Sigmoid colon (tissue), 7 donors: ENCODE measurements around the gene TMEM165. TPM values are rescaled to one million over a fixed set of nuclear protein-coding genes. Genes with fewer than 3 reads are reported as not detected.

Experiments
- DNase-seq: peaks from one replicate; pipeline ENCODE4 v3.0.0-alpha.2; 2019
- H3K27ac ChIP-seq, 4 donors: fragments of 200-600 bp; sonication (generic); one replicate each; pipeline ENCODE4 v1.5.1; 2016 to 2019; ENCODE audit warnings: mild to moderate bottlenecking in 1 of 4
- H3K27me3 ChIP-seq, 3 donors: fragments of 200-600 bp; sonication (generic); one replicate each; pipeline ENCODE4 v1.5.1; 2019; ENCODE audit warnings: mild to moderate bottlenecking in 1 of 3
- H3K36me3 ChIP-seq, 4 donors: fragments of 200-600 bp; sonication (generic); one replicate each; pipeline ENCODE4 v1.5.1; 2016 to 2019
- H3K4me1 ChIP-seq, 4 donors: fragments of 200-600 bp; sonication (generic); one replicate each; pipeline ENCODE4 v1.5.1; 2017 to 2019
- H3K4me3 ChIP-seq, 4 donors: fragments of 200-600 bp; sonication (generic); one replicate each; pipeline ENCODE4 v1.5.1; 2017 to 2019; ENCODE audit warnings: mild to moderate bottlenecking in 2 of 4, moderate library complexity in 1 of 4
- H3K9me3 ChIP-seq, 4 donors: fragments of 200-600 bp in 3 of 4; sonication (generic) in 3 of 4; one replicate each; pipeline versions ENCODE4 v1.5.1 to v1.6.1; 2013 to 2019
- EP300 ChIP-seq, 4 donors: sonication (generic); formaldehyde crosslinking; IDR thresholded peaks; one replicate each; pipeline ENCODE4 v1.6.1; 2017; ENCODE audit warnings: antibody characterized with exemption in 4 of 4
- POLR2A ChIP-seq, 2 donors: fragments of 450-650 bp; IDR thresholded peaks; one replicate each; pipeline ENCODE4 v1.6.1; 2016; ENCODE audit warnings: antibody characterized with exemption in 2 of 2, mild to moderate bottlenecking in 2 of 2, moderate library complexity in 2 of 2
- POLR2AphosphoS5 ChIP-seq, 4 donors: sonication (generic); formaldehyde crosslinking; IDR thresholded peaks; one replicate each; pipeline ENCODE4 v1.6.1; 2017; ENCODE audit warnings: antibody characterized with exemption in 4 of 4
- WGBS, 2 donors: extraction: QIAGEN DNeasy Blood & Tissue Kit; methylation state at CpG; one replicate each; pipeline ENCODE4 v1.1.7; 2013; 5-methylcytosine and 5-hydroxymethylcytosine counted together
- intact Hi-C: fragments of 100-400 bp; cut with DNase I; formaldehyde crosslinking; loops from one replicate; pipeline ENCODE4 v1.15.1; 2023
- polyA plus RNA-seq, 3 donors: library from polyadenylated mRNA; stranded (reverse); fragments of 200-250 nt; gene quantifications; one replicate each; pipeline ENCODE4 v1.2.3, GENCODE V29; 2013
- total RNA-seq, 4 donors: library from RNA; depleted of rRNA; stranded (reverse); fragments of >200 nt; gene quantifications; one replicate each; pipeline ENCODE4 v1.1.0, GENCODE V29; 2016
- TF ChIP-seq, protein P1 (sequence below), 4 experiments: fragments of 450-650 bp in 3 of 4; fragments of 200-600 bp in 1 of 4; IDR thresholded peaks; one replicate each; pipeline ENCODE4 v1.5.1; 2016 to 2019; ENCODE audit warnings: antibody characterized with exemption in 4 of 4, mild to moderate bottlenecking in 3 of 4, moderate library complexity in 2 of 4
- donor health status: healthy with polysubstance abuse.
- donor health status: Bipolar disorder and iron deficiency.
- donor health status: healthy.

The TMEM165 gene
- total and polyA plus RNA-seq, 7 donors = 12.9 to 219 (median 144) TPM

DNA sequence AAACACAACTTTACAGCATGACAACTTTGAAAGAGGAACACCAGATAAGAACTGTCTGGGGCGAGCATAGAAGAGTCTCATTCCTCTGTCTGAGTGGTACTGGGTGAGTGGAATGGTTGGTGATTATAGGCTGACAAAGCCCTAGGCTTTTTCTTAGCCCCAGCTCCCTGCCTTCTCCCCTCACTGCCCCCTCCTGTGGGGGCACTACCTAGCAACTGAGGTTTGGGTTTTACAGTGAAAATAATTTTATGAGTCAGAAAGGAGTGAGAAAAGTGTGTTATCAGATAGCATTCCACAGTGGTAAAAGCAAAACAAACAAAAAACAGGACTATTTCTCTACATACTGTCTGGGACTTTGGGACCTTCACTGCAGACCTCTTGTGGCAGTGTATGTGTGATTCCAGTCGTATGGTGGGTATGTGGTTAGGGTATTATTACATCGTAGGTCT lies 10.5 kb upstream of the TMEM165 start:
- 70 to 77% methylated on average over 3 of the region's 3 CpGs for WGBS, 2 donors
- Histone ChIP-seq H3K9me3 (no peaks in the 10 kb centered on the region), H3K27ac (no peak overlapping the region), H3K4me3 (no peak overlapping the region), H3K4me1 (no peaks in the 10 kb centered on the region), H3K36me3 (no peaks in the 10 kb centered on the region), H3K27me3 (no peaks in the 10 kb centered on the region)
- intact Hi-C loops = no loop called here
- no peak for DNase-seq
- TF ChIP-seq POLR2A (IDR thresholded peaks at IDR 0.05) (no peak), POLR2AphosphoS5 (IDR thresholded peaks at IDR 0.05) (no peak), EP300 (IDR thresholded peaks at IDR 0.05) (no peak)
- TF ChIP-seq, protein P1, sequence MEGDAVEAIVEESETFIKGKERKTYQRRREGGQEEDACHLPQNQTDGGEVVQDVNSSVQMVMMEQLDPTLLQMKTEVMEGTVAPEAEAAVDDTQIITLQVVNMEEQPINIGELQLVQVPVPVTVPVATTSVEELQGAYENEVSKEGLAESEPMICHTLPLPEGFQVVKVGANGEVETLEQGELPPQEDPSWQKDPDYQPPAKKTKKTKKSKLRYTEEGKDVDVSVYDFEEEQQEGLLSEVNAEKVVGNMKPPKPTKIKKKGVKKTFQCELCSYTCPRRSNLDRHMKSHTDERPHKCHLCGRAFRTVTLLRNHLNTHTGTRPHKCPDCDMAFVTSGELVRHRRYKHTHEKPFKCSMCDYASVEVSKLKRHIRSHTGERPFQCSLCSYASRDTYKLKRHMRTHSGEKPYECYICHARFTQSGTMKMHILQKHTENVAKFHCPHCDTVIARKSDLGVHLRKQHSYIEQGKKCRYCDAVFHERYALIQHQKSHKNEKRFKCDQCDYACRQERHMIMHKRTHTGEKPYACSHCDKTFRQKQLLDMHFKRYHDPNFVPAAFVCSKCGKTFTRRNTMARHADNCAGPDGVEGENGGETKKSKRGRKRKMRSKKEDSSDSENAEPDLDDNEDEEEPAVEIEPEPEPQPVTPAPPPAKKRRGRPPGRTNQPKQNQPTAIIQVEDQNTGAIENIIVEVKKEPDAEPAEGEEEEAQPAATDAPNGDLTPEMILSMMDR (IDR thresholded peaks at IDR 0.05) = no peak

DNA sequence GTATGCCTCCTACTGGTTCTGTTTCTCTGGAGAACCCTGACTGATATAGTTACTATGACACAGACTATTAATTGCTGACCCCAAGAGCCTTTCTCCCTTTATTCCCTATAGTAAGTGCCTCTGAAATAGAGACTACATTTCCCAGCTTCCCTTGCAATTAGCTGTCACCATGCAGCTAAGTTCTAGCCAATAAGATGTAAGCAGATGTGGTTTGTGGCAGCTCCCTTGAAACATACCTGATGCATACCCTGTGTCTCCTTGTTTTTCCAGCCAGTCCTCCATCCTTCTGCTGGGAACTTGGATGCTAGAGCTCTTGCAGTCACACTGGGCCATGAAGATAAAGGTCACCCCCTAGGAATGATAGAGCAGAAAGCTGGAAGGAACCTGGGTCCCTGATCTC lies 9.7 kb upstream of the TMEM165 start:
- H3K27ac ChIP-seq = no peak overlapping the region
- no peaks in the 10 kb centered on the region for H3K4me1 ChIP-seq
- no peaks in the 10 kb centered on the region for H3K36me3 ChIP-seq
- TF ChIP-seq POLR2AphosphoS5 (IDR thresholded peaks at IDR 0.05) = no peak
- TF ChIP-seq, protein P1 (IDR thresholded peaks at IDR 0.05) = no peak
- TF ChIP-seq EP300 (IDR thresholded peaks at IDR 0.05) = no peak
- no peak for TF ChIP-seq POLR2A (IDR thresholded peaks at IDR 0.05)
- H3K9me3 ChIP-seq = no peaks in the 10 kb centered on the region
- H3K27me3 ChIP-seq = no peaks in the 10 kb centered on the region
- no peak overlapping the region for H3K4me3 ChIP-seq
- DNase-seq = no peak
- intact Hi-C loops = no loop called here

DNA sequence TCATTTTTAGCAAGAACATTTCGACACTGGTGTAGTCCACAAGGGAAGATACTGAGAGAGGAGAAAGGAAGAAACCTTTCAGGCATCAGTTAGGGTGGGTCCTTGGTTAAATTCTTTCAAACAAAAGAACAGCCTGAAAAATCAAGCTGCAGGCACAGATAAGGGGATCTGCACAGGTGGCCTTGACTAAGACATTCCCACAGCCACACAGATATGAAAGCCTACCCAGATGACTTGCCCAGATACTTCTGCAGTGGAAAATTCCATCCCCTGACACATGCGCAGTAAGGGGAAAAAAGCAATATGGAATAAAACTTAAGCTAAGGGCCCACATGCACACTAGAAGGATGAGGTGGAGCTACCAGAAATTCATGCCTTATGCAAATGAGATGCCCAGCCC lies 8.9 kb upstream of the TMEM165 start:
- no peaks in the 10 kb centered on the region for H3K9me3 ChIP-seq
- H3K27me3 ChIP-seq = no peaks in the 10 kb centered on the region
- no peak overlapping the region for H3K4me3 ChIP-seq
- no peaks in the 10 kb centered on the region for H3K4me1 ChIP-seq
- WGBS, 2 donors = 92 to 96% methylated on average over 2 of the region's 2 CpGs
- intact Hi-C loops = no loop called here
- no peak for TF ChIP-seq POLR2A (IDR thresholded peaks at IDR 0.05)
- TF ChIP-seq, protein P1 (IDR thresholded peaks at IDR 0.05) = no peak
- no peak for TF ChIP-seq POLR2AphosphoS5 (IDR thresholded peaks at IDR 0.05)
- no peak for TF ChIP-seq EP300 (IDR thresholded peaks at IDR 0.05)
- no peak for DNase-seq
- no peak overlapping the region for H3K27ac ChIP-seq
- H3K36me3 ChIP-seq = no peaks in the 10 kb centered on the region

DNA sequence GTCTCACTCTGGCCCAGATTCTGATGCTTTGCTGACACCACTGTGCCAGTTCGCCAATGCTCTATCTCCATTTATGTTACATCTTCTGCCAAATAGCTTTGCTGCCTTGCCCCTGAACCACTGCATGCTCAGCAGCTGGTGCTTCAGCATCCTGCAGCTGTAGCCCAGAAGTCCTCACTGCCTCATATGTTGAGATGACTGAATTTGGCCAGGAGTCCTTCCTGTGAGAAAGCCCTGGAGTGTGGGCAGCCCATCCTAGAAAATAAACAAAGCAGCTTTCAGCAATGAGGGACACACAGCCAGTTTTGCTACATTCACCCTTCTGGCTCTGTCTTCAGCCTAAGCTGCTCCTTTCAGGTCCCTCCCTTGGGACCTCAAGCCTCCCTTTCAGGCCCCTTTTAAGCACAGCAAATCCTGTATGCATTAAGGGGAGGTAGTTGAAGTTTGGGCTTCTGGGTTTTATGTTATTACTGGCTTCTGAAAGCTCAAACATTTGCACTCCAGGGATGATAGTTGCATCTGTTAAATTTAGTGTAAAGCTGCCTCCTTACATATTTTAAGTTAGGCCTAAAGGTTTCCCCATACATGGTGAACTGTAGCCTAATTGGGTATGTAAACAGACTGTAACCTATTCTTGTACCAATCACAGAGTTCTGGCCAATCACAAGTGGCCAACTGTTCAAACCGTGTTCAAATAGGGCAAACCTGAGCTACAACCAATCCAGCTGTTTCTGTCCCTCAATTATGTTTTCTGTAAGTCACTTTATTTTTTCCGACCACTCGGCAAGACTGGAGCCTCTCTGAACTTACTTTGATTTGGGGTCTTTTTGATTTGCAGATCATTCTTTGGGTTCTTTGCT lies 2.1 kb upstream of the TMEM165 start:
- intact Hi-C loops = loop anchor here (10.0 kb wide), 1 partner anchor 461 kb away; the partner anchor contains the start of gene EXOC1
- no peaks in the 10 kb centered on the region for H3K27me3 ChIP-seq
- WGBS, 2 donors = 80 to 88% methylated on average over 4 of the region's 4 CpGs

More for the DNA sequence above, 2.1 kb upstream of the TMEM165 start:
- H3K4me1 ChIP-seq = peaks cover 0 to 23% (median 19%) of the 10 kb centered on the region in 4 donors
- no peaks in the 10 kb centered on the region for H3K9me3 ChIP-seq
- H3K27ac ChIP-seq = no peak overlapping the region
- TF ChIP-seq POLR2A (IDR thresholded peaks at IDR 0.05) = no peak
- TF ChIP-seq EP300 (IDR thresholded peaks at IDR 0.05) = no peak
- TF ChIP-seq, protein P1 (IDR thresholded peaks at IDR 0.05) = no peak
- no peak for TF ChIP-seq POLR2AphosphoS5 (IDR thresholded peaks at IDR 0.05)
- no peak overlapping the region for H3K4me3 ChIP-seq
- H3K36me3 ChIP-seq = no peaks in the 10 kb centered on the region
- no peak for DNase-seq
